Choroid plexus epithelial cell (primary cell): ENCODE data around the gene AMN.
A peak's percentile ranks its signal among the peaks of the same experiment; 100 is the strongest.

Source experiments
- DNase-seq: peaks from one replicate; pipeline ENCODE4 v3.0.0-alpha.2; 2010; ENCODE audit warnings: low read depth
- H3K4me3 ChIP-seq: 2 replicates; pipeline ENCODE4 v1.5.1; 2011; ENCODE audit warnings: low read depth, mild to moderate bottlenecking, control low read depth, low read length, moderate library complexity
- CTCF ChIP-seq: conservative IDR thresholded peaks from 2 replicates; pipeline ENCODE4 v1.5.1; 2011; ENCODE audit warnings: low read depth, mild to moderate bottlenecking, control low read depth, inconsistent platforms, low read length, moderate library complexity

The AMN gene

GRCh38 chr14:102979406-102979805 lies 56.9 kb downstream of the AMN start:
- no peak for TF ChIP-seq CTCF
- DNase-seq = no peak
- H3K4me3 ChIP-seq = no peak overlapping the region

- no peak for TF ChIP-seq CTCF
- H3K4me3 ChIP-seq = no peak overlapping the region
- peak; percentile 64 for DNase-seq
Measured at GRCh38 chr14:102980409-102980810, 57.9 kb downstream of the AMN start.
